Cardiac fibroblast (primary cell): ENCODE data around the gene TLE5.

Experiments
- DNase-seq, 2 donors: peaks; one replicate each; pipeline versions ENCODE4 v3.0.0 to v3.0.0-alpha.2; 2010; ENCODE audit warnings: low read depth in 2 of 2
- H3K4me3 ChIP-seq, 2 donors: replicated peaks in 1 of 2; 1 replicate in 1 of 2; 2 replicates in 1 of 2; pipeline ENCODE4 v1.5.1; 2011; ENCODE audit warnings: low read depth in 2 of 2, low read length in 2 of 2, mild to moderate bottlenecking in 2 of 2, moderate library complexity in 1 of 2
- CTCF ChIP-seq: IDR thresholded peaks from one replicate; pipeline ENCODE4 v1.5.1; 2011; ENCODE audit warnings: low read depth, mild to moderate bottlenecking, low read length, inconsistent platforms

The TLE5 gene

GRCh38 chr19:3035542-3036118, 26.7 kb downstream of the TLE5 start:
- H3K4me3 ChIP-seq, result peak overlapping the region; percentile 43 to 58
- peak; percentile 100 for DNase-seq
- no peak for TF ChIP-seq CTCF

- peak overlapping the region; percentile 36 to 58 for H3K4me3 ChIP-seq
- TF ChIP-seq CTCF, result no peak
- peak; percentile 41 to 70 for DNase-seq
Observed at GRCh38 chr19:3034656-3035541, 27.4 kb downstream of the TLE5 start.

GRCh38 chr19:3034406-3034655, 28.0 kb downstream of the TLE5 start:
- no peak overlapping the region for H3K4me3 ChIP-seq
- DNase-seq, result no peak
- no peak for TF ChIP-seq CTCF

- no peak for DNase-seq
- no peak for TF ChIP-seq CTCF
- no peak overlapping the region for H3K4me3 ChIP-seq
Observed at GRCh38 chr19:3033595-3034405, 28.5 kb downstream of the TLE5 start.

GRCh38 chr19:3031607-3031867, 30.8 kb downstream of the TLE5 start:
- H3K4me3 ChIP-seq, result no peak overlapping the region
- no peak for DNase-seq
- no peak for TF ChIP-seq CTCF

GRCh38 chr19:3029065-3029923, 33.0 kb downstream of the TLE5 start, which contains the start of gene TLE2:
Gene TLE2 (minus strand): TSS chr19:3029280. CDS start chr19:3028904, 376 bp downstream.
- peak within 1 kb of the TSS; percentile 54 to 73 for H3K4me3 ChIP-seq
- DNase-seq, result no peak
- TF ChIP-seq CTCF, result no peak
